NCI-H2107 treated with DMSO at 0.1 percent for 48 hours (cell line): Measurements from ENCODE around the gene ANKS1B.
"Not testable (repeated sequence)": the region's sequence is repeated elsewhere in the genome, so short reads cannot be mapped to it uniquely, and the experiment has no call there.

Source experiments
- DNase-seq: peaks from one replicate; lab custom pipeline; 2025; ENCODE audit not compliant: unreplicated experiment; lab: John Stamatoyannopoulos, UW

The ANKS1B gene

GRCh38 chr12:99034201-99034600, 950.5 kb downstream of the ANKS1B start:
- not testable (repeated sequence) for DNase-seq

DNA sequence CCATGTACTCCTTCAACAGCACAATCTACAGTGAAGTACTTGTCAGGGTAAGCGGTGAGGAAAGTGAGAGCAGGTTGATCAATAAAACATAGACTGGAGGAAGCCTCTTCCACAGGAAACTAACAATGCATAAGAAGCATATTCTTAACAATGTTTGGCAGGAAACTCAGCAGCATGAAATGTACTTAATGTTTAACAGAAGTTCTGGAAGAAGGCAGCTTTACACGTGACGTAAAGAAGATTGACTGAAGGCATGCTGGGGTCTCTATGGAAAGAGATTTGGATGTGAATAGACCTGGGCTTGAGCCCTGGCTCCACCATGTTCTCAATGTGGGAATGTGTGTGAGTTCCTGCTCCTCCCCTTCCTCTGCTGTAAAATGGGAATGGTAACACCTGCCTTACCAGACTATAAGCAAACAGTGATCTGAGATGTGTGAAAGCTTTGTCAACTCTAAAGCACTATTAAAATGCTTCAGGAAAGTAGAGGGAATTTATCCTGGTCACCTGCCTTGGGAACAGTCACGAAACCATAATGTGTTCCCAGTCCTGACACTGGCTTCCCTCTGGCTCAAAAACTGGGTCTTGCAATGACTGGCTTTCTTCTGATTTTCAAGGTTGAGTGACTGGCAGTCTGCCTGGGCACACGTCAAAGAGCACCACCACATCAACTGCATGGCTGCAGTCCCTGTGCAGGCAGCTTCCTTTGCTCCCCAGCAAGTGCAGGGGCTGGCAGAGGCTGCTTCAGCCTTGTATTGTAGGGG, 955.0 kb downstream of the ANKS1B start:
- no peak for DNase-seq

- no peak for DNase-seq
Measured at GRCh38 chr12:99027461-99027860, 957.3 kb downstream of the ANKS1B start.

- DNase-seq = no peak
Measured at GRCh38 chr12:99027055-99027393, 957.7 kb downstream of the ANKS1B start.

DNA sequence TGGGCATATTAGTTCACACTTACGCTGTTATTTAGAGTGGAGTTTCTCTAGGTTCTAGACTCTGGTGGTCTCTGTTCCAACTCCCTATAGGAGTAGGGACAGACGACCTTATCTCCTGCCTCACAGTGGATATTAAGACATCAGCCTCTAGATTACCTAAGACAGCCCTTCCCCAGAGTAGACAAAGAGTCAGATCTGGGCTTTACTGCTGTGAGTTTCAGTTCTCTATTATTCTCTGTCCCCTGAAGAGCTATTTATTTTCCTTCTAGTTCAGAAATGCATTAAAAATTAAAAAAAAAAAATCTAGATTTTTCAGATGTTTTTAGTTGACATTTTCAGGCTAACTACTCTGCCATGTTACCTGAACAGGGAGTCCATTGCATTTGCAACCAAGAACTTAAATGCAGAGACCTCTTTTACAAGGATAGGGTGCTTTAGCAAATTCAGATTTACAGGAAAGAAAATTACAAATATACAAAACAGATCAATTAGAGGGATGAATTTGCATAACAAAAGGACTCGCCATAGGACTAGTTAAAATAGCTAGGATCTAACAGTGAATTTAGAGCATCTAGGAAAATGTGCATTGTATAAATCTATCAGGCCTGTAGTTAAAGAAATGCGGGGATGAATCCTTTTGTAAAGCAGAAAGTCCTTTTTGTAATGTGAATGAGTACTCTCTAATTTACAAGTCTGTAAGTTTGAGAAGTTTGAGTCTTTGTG, 958.2 kb downstream of the ANKS1B start:
- DNase-seq = no peak

DNA sequence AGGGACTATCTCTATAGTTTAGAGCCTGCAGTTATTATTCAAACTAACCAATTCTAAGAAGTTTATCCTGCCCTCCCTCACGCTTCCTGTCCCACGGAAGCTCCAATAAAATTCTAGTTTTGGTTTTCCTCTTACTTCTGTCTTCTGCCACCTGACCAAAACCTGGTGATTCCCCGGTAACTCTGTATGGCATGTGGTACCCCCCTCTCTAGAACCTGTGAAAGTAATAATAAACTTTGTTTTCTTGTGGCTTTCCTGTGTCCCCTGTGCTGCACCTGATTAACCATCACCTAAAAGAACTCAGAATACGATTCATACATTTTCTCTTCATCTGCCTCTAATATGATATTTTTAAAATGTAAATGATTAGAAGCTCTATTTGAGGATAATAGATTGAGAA, 959.9 kb downstream of the ANKS1B start:
- DNase-seq = no peak

GRCh38 chr12:99024191-99024590, 960.5 kb downstream of the ANKS1B start:
- DNase-seq = no peak

DNA sequence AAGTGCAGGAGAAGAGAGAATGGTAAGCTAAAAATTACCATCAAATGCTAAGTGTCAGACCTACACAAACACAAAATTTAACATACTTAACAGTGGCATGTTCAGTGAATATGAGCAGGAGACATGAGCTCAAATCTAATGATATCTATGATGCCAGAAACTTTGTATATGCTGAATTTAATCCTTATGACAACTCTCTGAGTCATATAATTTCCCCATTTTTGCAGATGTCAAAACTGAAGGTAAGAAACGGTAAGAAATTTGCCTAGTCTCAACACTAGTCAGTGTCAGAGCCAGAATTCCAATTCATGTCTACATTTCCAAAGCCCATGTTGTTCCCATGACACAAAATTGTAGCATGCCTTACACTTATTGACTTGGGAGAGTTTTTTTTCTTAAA, 963.9 kb downstream of the ANKS1B start:
- DNase-seq = no peak

GRCh38 chr12:99019798-99020197, 964.9 kb downstream of the ANKS1B start:
- DNase-seq = no peak

- DNase-seq = no peak
Measured at GRCh38 chr12:99017971-99018370, 966.8 kb downstream of the ANKS1B start.

GRCh38 chr12:99009654-99010296, 975.0 kb downstream of the ANKS1B start:
- DNase-seq = no peak

GRCh38 chr12:99005601-99006000, 979.1 kb downstream of the ANKS1B start:
- DNase-seq = no peak

GRCh38 chr12:99004799-99005466, 979.8 kb downstream of the ANKS1B start:
- no peak for DNase-seq

DNA sequence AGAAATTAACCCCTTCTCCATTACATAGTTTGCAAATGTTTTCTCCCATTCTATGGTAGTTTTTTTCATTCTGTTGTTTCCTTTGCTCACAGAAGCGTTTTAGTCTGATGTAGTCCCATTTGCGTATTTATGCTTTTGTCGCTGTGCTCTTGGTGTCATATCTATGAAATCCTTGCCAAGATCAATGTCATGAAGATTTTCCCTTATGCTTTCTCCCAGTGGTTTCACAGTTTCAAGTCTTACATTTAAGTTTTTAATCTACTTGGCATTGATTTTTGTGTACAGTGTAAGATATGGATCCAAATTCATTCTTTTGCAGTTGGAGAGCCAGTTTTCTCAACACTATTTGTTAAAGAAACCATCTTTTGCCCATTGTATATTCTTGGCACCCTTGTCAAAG, 982.0 kb downstream of the ANKS1B start:
- DNase-seq = no peak

DNA sequence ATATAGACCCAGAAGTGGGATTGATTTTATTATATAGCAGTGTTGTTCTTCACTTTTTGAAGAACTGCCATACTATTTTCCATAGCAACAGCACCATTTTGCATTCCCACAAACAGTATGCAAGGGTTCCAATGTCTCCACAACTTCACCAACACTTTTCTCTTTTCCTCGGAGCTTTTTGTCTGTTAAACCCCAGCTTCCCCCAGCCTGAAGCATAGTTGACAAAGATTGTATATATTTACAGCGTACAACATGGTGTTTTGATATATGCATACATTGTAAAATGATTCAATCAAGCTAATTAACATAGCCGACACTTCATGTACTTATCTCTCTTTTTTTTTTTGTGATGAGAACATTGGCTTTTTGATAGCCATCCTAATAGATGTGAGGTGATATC, 982.6 kb downstream of the ANKS1B start:
- no peak for DNase-seq

DNA sequence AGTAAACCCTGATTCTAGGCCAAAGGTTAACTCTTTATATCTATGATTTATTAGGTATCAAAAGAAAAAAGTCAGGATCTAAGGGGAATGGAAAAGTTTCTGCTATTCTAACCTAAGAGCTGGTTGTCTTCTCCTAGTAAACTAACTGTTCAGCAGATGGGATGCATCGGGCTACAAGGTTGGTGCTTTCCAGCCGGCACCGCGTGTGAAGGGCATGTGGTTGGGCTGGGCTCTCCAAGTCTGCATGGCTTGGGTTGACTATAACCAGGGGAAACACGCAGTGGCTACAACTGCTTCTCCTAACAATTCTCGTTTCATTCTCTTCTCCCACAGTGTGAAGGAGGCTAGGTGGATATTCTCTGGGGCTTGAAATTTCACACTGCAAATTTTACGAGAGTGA, 985.2 kb downstream of the ANKS1B start:
- no peak for DNase-seq

DNA sequence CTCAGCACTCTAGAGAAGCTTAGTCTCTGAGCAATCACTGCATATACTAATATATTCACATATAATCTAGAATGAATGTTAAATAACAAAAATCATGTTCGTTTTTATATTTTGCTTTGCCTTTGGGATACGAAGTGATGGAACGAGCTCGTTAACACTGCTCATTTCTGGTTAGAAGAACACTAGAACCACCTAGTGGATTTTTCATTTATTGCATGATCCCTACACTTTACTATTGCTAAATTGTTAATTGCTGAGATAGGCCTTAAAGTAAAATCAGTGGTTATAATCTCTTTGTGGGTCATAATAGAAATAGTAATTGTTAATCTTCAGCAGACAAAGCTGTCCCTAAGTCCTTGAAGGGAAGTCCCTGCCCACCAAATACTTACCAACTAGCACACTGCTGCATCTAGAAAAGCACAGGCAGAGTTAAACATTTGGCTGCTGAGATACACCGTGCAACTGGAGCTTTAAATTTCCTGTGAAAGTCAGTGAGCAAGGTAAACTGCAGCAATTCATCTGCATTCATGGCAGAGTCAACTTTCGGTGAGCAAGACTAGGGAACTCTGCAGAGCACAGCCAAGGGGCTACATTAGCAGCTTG, 985.9 kb downstream of the ANKS1B start:
- DNase-seq = peak; percentile 58

DNA sequence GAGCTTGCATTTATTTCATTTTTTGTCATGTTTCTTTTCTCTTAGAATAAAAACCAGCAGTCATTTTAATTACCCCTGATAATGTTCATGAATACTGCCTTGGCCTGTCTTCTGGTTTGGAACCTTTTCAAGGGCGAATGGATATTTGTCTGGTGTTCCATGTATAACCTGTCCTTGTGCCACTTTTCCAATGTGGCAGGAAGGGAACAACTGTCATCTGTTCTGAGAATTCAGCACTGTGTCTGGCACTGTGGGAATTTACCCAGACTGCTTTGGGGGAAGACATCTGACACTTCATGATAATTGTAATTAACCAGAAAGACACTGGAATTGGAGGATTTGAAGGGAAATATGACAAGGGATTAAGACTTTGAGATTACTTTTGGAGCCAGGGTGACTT, 986.8 kb downstream of the ANKS1B start:
- DNase-seq = no peak

GRCh38 chr12:98990648-98991047, 994.1 kb downstream of the ANKS1B start:
- no peak for DNase-seq

DNA sequence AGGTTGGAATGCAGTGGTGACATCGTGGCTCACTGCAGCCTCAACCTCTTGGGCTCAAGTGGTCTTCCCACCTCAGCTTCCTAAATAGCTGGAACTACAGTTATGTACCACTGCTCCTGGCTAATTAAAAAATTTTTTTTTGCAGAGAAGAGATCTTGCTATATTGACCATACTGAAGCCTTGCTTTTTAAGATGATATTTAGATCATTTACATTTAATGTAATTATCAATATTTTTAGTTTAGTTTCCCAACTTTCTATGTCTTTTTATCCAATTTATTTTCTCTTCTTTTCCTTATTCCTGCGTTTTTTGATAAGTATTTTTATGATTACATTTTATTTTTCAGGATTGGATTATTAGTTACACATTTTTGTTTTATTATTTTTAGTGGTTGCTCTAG, 999.6 kb downstream of the ANKS1B start:
- no peak for DNase-seq

DNA sequence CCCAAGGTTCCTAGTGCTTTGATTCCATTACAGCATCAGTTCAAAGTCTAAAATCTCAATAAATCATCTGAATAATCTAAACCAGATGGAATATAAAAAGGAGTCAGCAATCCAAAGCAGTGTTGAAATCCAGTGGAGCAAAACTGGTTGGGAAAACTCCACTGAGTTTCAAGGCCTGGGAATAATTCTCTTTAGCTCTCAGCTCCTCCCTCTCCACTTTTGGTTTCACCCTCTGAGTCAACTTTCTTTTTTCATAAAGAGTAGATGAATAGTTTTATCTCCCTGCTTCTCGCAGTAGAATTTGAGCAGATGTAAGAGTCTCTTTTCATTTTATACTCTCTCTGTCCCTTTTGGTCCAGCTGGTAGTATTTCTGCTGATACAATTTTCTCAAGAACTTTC, 1001.1 kb downstream of the ANKS1B start:
- no peak for DNase-seq
